Measurements from ENCODE around the gene SHF. TPM values are rescaled to one million over a fixed set of nuclear protein-coding genes. Genes with fewer than 3 reads are reported as not detected.
"Not testable (repeated sequence)": the region's sequence is repeated elsewhere in the genome, so short reads cannot be mapped to it uniquely, and the experiment has no call there.

The SHF gene
- total RNA-seq, 2 donors from 2014 or later: 4.7 to 12.0 TPM

DNA sequence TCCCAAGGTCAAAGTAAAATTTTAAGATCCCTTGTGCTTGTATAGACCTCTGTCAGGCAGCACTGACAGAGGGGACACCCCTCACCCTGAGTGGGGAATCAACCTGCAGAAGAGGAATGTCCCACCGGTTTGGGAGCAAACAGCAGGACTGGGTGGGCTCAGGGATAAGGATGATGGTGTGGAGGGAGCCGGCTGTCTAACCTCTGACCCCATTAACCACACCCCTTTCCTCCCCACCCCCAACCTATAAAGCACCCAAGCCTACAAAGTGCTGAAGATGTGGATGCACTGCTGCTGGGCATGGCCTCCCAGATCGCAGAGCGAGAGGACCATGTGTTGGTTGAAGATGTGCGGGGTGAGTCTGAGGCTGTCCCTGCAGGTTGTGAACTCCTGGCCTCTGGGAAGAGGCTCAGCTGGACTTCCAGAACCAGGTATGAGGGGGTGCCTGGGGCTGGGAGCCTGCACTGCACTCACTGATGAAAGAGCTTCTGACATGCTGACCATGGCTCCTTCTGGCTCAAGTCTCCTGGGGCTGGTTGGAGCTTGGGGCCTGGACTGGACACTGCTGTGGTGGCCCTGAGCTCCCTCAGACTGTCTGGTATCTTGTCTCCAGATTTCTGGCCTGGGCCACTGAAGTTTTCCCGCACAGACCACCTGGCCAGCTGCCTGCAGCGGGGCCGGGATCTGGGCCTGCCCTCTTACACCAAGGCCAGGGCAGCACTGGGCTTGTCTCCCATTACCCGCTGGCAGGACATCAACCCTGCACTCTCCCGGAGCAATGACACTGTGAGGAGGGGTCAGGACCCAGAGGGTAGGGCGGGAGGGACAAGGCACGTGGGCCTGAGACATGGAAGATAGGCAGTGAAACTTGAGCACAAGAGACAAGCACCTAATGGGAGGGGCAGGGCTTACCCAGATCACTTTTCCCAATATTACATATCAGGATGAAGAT is 48.7 kb downstream of the SHF start:
- Histone ChIP-seq H3K36me3 (no peaks in the 10 kb centered on the region), H3K4me1 (peaks cover 0 to 7% of the 10 kb centered on the region in 2 donors), H3K9me3 (no peaks in the 10 kb centered on the region), H3K4me3 (no peak overlapping the region), H3K27me3 (peaks cover 0 to 5% of the 10 kb centered on the region in 2 donors), H3K27ac (no peak overlapping the region)
- TF ChIP-seq, protein P1, sequence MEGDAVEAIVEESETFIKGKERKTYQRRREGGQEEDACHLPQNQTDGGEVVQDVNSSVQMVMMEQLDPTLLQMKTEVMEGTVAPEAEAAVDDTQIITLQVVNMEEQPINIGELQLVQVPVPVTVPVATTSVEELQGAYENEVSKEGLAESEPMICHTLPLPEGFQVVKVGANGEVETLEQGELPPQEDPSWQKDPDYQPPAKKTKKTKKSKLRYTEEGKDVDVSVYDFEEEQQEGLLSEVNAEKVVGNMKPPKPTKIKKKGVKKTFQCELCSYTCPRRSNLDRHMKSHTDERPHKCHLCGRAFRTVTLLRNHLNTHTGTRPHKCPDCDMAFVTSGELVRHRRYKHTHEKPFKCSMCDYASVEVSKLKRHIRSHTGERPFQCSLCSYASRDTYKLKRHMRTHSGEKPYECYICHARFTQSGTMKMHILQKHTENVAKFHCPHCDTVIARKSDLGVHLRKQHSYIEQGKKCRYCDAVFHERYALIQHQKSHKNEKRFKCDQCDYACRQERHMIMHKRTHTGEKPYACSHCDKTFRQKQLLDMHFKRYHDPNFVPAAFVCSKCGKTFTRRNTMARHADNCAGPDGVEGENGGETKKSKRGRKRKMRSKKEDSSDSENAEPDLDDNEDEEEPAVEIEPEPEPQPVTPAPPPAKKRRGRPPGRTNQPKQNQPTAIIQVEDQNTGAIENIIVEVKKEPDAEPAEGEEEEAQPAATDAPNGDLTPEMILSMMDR (IDR thresholded peaks at IDR 0.05): no peak
- DNase-seq (ENCODE audit: low spot score): no peak

GRCh38 chr15:45137703-45138102 is 50.1 kb downstream of the SHF start:
- Histone ChIP-seq H3K4me1 (peaks cover 0 to 7% of the 10 kb centered on the region in 2 donors), H3K27me3 (peaks cover 0 to 5% of the 10 kb centered on the region in 2 donors), H3K4me3 (no peak overlapping the region), H3K36me3 (no peaks in the 10 kb centered on the region), H3K27ac (no peak overlapping the region), H3K9me3 (no peaks in the 10 kb centered on the region)
- TF ChIP-seq, protein P1 (IDR thresholded peaks at IDR 0.05): no peak
- DNase-seq (ENCODE audit: low spot score): no peak

- DNase-seq (ENCODE audit: low spot score): no peak
- peaks cover 0 to 5% of the 10 kb centered on the region in 2 donors for H3K27me3 ChIP-seq
- no peak overlapping the region for H3K4me3 ChIP-seq
- peaks cover 0 to 7% of the 10 kb centered on the region in 2 donors for H3K4me1 ChIP-seq
- H3K9me3 ChIP-seq: no peaks in the 10 kb centered on the region
- no peaks in the 10 kb centered on the region for H3K36me3 ChIP-seq
- no peak overlapping the region for H3K27ac ChIP-seq
- TF ChIP-seq, protein P1 (IDR thresholded peaks at IDR 0.05): no peak
Measured at GRCh38 chr15:45136378-45136764, 51.4 kb downstream of the SHF start.

DNA sequence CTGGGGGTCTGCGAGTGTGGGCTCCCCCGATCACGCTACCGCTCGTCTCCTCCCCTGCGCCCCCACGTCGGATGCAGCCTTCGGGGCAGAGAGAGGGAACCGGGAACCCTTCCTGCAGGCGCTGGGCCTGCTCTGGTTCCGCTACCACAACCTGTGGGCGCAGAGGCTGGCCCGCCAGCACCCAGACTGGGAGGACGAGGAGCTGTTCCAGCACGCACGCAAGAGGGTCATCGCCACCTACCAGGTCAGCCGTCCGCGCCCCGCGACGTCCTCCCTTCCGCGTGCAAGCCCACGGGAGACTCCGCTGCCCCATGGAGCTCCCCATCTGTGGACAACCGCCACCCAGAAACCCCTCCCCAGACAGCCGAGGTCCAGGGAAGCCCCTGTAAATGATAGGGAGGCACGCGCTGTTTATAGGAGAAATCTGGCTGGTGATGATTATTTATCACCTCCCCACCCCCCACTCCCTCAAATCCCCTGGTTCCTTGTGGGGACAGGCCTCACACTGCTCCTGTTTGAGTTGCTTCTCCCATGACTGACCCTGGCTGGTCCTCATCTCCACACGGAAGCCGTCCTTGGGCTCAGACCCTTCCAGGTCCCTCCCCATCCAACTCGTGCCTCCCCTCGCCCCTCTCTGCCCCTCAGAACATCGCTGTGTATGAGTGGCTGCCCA is 51.9 kb downstream of the SHF start:
- not testable (repeated sequence) for H3K27me3 ChIP-seq; H3K9me3 ChIP-seq; H3K36me3 ChIP-seq; H3K27ac ChIP-seq; H3K4me1 ChIP-seq; DNase-seq (ENCODE audit: low spot score)
- H3K4me3 ChIP-seq: peak overlapping the region in 1 of 2 donors; percentile 17

DNA sequence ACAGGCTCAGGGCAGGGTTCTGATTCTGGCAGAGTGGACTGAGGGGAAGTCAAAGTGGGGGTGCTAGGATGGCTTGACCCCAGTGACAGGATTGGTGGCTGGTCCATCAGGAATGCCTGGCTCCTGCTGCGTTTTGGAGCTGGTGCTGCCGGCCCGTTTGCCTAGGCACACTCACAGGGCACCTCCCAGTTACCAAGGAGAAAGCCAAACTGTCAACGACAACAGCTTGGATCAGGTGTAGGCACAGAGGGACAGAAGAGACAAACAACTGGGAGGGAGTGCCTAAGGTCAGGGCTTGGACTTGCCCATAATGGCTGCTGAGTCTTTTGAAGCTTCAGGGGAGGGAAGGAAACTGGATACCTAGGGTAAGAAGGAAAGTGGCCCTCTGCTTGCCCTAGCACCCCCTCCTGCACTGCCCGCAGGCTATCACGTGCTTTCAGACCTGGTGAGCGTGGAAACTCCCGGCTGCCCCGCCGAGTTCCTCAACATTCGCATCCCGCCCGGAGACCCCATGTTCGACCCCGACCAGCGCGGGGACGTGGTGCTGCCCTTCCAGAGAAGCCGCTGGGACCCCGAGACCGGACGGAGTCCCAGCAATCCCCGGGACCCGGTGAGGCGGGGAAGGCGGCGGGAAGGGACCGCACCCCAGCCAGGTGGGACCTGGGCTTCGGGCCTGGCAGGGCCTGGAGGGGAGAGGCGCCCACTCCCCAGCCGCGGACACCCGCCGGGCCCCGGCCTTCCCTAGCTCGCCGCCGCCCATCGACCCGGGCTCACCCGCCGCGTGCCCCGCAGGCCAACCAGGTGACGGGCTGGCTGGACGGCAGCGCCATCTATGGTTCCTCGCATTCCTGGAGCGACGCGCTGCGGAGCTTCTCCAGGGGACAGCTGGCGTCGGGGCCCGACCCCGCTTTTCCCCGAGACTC is 52.8 kb downstream of the SHF start:
- H3K9me3 ChIP-seq: no peaks in the 10 kb centered on the region
- peaks cover 0 to 9% of the 10 kb centered on the region in 2 donors for H3K4me1 ChIP-seq
- H3K4me3 ChIP-seq: peak overlapping the region in 1 of 2 donors; percentile 17
- H3K27ac ChIP-seq: no peak overlapping the region
- DNase-seq (ENCODE audit: low spot score): no peak
- TF ChIP-seq, protein P1 (IDR thresholded peaks at IDR 0.05): peak in 1 of 2 donors; percentile 46
- H3K36me3 ChIP-seq: no peaks in the 10 kb centered on the region
- peaks cover 0 to 7% of the 10 kb centered on the region in 2 donors for H3K27me3 ChIP-seq
